ENCODE data around the gene SORL1.

Gene SORL1

DNA sequence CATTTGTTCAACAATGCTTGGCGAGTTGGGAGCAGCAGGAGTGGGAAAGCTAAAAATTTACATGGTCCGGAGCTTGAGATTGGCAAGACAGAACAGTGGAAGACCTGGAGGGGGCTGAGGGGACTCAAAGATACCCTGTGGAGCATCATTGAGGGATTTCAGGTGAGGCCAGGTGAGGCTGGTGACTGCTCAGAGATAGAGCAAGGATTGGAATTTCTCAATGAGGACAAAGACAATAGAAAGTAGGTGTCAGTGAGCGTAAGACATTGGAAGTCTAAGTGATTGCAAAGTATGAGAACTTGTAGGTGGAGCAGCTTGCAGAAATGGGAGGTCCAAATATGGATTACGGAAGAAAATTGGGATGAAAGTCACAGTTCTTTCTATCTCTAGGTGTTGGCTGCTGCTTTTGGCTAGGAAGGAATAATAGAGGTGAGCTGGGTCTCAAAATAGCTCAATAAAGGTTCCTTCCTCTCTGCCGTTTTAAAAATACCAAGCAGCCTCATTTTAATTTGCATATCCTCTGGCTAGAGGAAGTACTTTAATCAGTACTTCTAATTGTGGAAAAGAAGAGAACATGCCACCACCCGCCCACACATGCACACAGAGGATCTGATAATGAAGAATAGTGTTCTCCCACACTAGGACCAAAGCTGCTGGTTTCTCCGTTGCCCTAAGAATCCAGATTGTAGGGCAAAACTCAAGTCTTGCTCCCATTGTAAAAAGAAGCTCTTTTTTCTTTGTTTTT lies 42.4 kb downstream of the SORL1 start:
- TF ChIP-seq, protein P1, sequence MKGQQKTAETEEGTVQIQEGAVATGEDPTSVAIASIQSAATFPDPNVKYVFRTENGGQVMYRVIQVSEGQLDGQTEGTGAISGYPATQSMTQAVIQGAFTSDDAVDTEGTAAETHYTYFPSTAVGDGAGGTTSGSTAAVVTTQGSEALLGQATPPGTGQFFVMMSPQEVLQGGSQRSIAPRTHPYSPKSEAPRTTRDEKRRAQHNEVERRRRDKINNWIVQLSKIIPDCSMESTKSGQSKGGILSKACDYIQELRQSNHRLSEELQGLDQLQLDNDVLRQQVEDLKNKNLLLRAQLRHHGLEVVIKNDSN (IDR thresholded peaks at IDR 0.05): no peak
- TF ChIP-seq EP300 (IDR thresholded peaks at IDR 0.05; ENCODE audit: borderline replicate concordance) (no peak), RAD21 (IDR thresholded peaks at IDR 0.05; ENCODE audit: low read depth) (no peak), FOXM1 (IDR thresholded peaks at IDR 0.05; ENCODE audit: borderline replicate concordance, low read depth) (no peak), CREB1 (IDR thresholded peaks at IDR 0.05; ENCODE audit: low read depth) (no peak), ZBTB7A (IDR thresholded peaks at IDR 0.05; ENCODE audit: low read depth) (no peak), NFIC (IDR thresholded peaks at IDR 0.05) (no peak), TAF1 (IDR thresholded peaks at IDR 0.05; ENCODE audit: low read depth) (no peak), YY1 (IDR thresholded peaks at IDR 0.05; ENCODE audit: low read depth) (no peak), TCF12 (IDR thresholded peaks at IDR 0.05; ENCODE audit: low read depth) (no peak), EGR1 (IDR thresholded peaks at IDR 0.05) (no peak)
- TF ChIP-seq, protein P2, sequence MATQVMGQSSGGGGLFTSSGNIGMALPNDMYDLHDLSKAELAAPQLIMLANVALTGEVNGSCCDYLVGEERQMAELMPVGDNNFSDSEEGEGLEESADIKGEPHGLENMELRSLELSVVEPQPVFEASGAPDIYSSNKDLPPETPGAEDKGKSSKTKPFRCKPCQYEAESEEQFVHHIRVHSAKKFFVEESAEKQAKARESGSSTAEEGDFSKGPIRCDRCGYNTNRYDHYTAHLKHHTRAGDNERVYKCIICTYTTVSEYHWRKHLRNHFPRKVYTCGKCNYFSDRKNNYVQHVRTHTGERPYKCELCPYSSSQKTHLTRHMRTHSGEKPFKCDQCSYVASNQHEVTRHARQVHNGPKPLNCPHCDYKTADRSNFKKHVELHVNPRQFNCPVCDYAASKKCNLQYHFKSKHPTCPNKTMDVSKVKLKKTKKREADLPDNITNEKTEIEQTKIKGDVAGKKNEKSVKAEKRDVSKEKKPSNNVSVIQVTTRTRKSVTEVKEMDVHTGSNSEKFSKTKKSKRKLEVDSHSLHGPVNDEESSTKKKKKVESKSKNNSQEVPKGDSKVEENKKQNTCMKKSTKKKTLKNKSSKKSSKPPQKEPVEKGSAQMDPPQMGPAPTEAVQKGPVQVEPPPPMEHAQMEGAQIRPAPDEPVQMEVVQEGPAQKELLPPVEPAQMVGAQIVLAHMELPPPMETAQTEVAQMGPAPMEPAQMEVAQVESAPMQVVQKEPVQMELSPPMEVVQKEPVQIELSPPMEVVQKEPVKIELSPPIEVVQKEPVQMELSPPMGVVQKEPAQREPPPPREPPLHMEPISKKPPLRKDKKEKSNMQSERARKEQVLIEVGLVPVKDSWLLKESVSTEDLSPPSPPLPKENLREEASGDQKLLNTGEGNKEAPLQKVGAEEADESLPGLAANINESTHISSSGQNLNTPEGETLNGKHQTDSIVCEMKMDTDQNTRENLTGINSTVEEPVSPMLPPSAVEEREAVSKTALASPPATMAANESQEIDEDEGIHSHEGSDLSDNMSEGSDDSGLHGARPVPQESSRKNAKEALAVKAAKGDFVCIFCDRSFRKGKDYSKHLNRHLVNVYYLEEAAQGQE (IDR thresholded peaks at IDR 0.05; ENCODE audit: low read depth): no peak

DNA sequence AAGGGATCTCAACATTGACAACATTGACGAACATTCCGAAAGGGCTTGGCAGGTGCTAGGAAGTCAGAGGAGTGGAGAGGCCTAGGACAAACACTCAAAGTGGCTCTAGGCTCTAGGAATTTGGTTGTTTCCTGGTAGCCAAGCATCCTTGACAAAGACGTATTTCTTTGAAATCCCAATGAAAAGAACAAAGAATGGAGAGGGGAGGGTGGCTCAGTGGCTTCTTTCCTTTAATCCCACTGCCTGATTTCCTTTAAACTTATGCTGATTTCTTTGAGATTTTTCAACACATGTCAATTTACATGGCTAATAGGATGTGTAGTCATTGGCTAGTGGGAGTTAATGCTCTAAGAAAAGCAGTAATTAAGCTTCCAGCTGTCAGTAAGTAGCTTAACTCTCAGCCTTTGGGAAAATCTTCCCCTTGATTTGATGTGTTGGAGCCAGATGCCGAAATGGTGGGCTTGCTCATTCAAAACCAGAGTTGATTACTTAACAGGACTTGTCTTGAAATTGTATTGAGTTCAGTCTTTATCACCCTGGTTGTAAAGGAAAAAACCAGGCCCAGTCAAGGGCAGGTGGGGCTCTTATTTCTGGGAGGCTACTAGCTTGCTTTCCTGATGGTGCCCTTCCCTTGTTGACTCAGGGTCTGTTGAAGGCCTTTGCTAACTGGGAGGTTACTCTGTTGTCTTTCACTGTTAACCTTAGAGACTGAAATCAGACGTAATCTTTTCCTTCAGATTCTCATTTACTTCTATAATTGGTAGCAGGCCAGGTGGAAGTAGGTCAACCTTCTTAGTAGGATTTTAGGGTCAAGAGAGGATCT lies 45.3 kb downstream of the SORL1 start:
- TF ChIP-seq, protein P1 (IDR thresholded peaks at IDR 0.05): no peak
- TF ChIP-seq ZBTB7A (IDR thresholded peaks at IDR 0.05; ENCODE audit: low read depth): no peak
- TF ChIP-seq, protein P2 (IDR thresholded peaks at IDR 0.05; ENCODE audit: low read depth): no peak
- TF ChIP-seq TAF1 (IDR thresholded peaks at IDR 0.05; ENCODE audit: low read depth): no peak
- no peak for TF ChIP-seq EGR1 (IDR thresholded peaks at IDR 0.05)
- TF ChIP-seq RAD21 (IDR thresholded peaks at IDR 0.05; ENCODE audit: low read depth): no peak
- no peak for TF ChIP-seq NFIC (IDR thresholded peaks at IDR 0.05)
- TF ChIP-seq TEAD4 (IDR thresholded peaks at IDR 0.05): no peak
- TF ChIP-seq FOXM1 (IDR thresholded peaks at IDR 0.05; ENCODE audit: borderline replicate concordance, low read depth): no peak
- TF ChIP-seq CREB1 (IDR thresholded peaks at IDR 0.05; ENCODE audit: low read depth): no peak
- TF ChIP-seq EP300 (IDR thresholded peaks at IDR 0.05; ENCODE audit: borderline replicate concordance): no peak
- TF ChIP-seq CEBPB (IDR thresholded peaks at IDR 0.05): no peak
- TF ChIP-seq TCF12 (IDR thresholded peaks at IDR 0.05; ENCODE audit: low read depth): no peak
- TF ChIP-seq, protein P3, sequence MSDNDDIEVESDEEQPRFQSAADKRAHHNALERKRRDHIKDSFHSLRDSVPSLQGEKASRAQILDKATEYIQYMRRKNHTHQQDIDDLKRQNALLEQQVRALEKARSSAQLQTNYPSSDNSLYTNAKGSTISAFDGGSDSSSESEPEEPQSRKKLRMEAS (IDR thresholded peaks at IDR 0.05): no peak
- no peak for TF ChIP-seq YY1 (IDR thresholded peaks at IDR 0.05; ENCODE audit: low read depth)

DNA sequence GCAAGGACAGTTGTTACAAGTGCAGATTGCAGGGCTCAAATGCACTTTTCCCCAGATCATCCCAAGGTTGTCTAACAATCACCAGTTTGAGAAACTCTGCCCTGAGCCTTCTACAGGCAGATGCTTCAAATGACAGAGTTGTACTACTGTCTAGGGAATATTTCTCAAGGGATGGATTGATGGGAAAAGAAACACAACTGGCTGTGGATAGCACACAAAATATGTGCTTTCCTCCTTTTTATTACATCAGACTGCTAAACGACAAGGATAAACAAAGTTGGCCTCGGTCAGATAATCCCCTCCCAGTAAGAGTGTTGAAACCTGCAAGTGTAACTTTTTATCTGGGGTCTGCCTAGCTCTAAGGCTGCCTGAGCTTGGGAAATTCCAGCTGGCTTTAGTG lies 47.3 kb downstream of the SORL1 start:
- TF ChIP-seq YY1 (IDR thresholded peaks at IDR 0.05; ENCODE audit: low read depth): no peak
- TF ChIP-seq TEAD4 (IDR thresholded peaks at IDR 0.05): no peak
- no peak for TF ChIP-seq RAD21 (IDR thresholded peaks at IDR 0.05; ENCODE audit: low read depth)
- no peak for TF ChIP-seq CREB1 (IDR thresholded peaks at IDR 0.05; ENCODE audit: low read depth)
- no peak for TF ChIP-seq EP300 (IDR thresholded peaks at IDR 0.05; ENCODE audit: borderline replicate concordance)
- no peak for TF ChIP-seq NFIC (IDR thresholded peaks at IDR 0.05)
- TF ChIP-seq FOXM1 (IDR thresholded peaks at IDR 0.05; ENCODE audit: borderline replicate concordance, low read depth): no peak

DNA sequence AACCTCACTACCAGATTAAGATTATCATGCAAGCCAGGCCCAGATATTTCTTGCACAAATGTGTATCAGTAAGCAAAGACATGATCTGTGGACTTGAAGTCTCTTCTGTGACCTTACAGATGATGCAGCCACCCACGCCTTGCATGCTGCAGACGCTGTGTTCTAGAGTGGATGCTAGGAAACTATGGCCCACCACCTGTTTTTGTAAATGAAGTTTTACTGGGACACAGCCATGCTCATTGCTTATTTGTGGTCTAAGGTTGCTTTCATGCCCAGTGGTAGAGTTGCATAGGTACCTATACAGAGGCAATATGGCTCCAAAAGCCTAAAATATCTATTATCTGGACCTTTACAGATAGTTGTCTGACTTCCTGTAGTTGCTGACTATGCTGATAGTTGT lies 48.2 kb downstream of the SORL1 start:
- TF ChIP-seq, protein P3 (IDR thresholded peaks at IDR 0.05): no peak
- TF ChIP-seq, protein P2 (IDR thresholded peaks at IDR 0.05; ENCODE audit: low read depth): no peak
- TF ChIP-seq TCF12 (IDR thresholded peaks at IDR 0.05; ENCODE audit: low read depth) (no peak), ZBTB7A (IDR thresholded peaks at IDR 0.05; ENCODE audit: low read depth) (no peak), TAF1 (IDR thresholded peaks at IDR 0.05; ENCODE audit: low read depth) (no peak), TEAD4 (IDR thresholded peaks at IDR 0.05) (no peak), CEBPB (IDR thresholded peaks at IDR 0.05) (no peak), FOXM1 (IDR thresholded peaks at IDR 0.05; ENCODE audit: borderline replicate concordance, low read depth) (no peak), YY1 (IDR thresholded peaks at IDR 0.05; ENCODE audit: low read depth) (no peak), NFIC (IDR thresholded peaks at IDR 0.05) (no peak), RAD21 (IDR thresholded peaks at IDR 0.05; ENCODE audit: low read depth) (no peak)
- TF ChIP-seq, protein P1 (IDR thresholded peaks at IDR 0.05): no peak
